ENCODE data around the gene PYDC2.

DNA sequence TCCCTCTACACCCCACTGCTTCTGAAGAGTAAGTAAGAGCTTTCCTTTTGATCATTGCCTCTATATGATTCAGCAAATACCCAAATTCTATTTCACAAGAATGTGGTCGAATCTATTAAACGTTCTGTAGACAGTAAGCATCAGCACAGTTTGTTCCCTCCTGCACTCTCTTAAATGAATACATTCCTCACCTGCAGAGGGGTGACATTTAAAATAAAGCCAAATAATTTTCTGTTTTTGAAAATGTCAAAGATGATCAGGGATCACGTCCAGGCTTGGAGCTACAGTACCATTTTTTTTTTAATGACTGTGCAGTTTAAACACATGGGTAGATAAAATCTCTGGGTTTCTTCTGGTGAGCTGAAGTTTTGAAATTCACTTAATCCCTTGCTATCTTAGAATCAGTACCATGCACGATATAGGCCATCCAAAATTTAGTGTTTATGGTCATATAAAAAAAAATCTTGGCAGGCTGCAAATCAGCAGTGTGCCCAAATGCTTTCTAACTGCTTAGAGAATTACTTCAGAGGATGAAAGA lies 12.8 kb downstream of the PYDC2 start:
- TF ChIP-seq, protein P1, sequence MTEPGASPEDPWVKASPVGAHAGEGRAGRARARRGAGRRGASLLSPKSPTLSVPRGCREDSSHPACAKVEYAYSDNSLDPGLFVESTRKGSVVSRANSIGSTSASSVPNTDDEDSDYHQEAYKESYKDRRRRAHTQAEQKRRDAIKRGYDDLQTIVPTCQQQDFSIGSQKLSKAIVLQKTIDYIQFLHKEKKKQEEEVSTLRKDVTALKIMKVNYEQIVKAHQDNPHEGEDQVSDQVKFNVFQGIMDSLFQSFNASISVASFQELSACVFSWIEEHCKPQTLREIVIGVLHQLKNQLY (CRISPR knock-in tag; IDR thresholded peaks at IDR 0.05): no peak
- TF ChIP-seq JUN (CRISPR knock-in tag; IDR thresholded peaks at IDR 0.05) (no peak), MYBL2 (CRISPR knock-in tag; IDR thresholded peaks at IDR 0.05) (no peak), ZBTB21 (CRISPR knock-in tag; IDR thresholded peaks at IDR 0.05; ENCODE audit: borderline replicate concordance) (no peak), ZBTB43 (CRISPR knock-in tag; IDR thresholded peaks at IDR 0.05) (no peak)
- TF ChIP-seq, protein P2, sequence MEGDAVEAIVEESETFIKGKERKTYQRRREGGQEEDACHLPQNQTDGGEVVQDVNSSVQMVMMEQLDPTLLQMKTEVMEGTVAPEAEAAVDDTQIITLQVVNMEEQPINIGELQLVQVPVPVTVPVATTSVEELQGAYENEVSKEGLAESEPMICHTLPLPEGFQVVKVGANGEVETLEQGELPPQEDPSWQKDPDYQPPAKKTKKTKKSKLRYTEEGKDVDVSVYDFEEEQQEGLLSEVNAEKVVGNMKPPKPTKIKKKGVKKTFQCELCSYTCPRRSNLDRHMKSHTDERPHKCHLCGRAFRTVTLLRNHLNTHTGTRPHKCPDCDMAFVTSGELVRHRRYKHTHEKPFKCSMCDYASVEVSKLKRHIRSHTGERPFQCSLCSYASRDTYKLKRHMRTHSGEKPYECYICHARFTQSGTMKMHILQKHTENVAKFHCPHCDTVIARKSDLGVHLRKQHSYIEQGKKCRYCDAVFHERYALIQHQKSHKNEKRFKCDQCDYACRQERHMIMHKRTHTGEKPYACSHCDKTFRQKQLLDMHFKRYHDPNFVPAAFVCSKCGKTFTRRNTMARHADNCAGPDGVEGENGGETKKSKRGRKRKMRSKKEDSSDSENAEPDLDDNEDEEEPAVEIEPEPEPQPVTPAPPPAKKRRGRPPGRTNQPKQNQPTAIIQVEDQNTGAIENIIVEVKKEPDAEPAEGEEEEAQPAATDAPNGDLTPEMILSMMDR (IDR thresholded peaks at IDR 0.05): no peak
- TF ChIP-seq, protein P3, sequence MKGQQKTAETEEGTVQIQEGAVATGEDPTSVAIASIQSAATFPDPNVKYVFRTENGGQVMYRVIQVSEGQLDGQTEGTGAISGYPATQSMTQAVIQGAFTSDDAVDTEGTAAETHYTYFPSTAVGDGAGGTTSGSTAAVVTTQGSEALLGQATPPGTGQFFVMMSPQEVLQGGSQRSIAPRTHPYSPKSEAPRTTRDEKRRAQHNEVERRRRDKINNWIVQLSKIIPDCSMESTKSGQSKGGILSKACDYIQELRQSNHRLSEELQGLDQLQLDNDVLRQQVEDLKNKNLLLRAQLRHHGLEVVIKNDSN (CRISPR knock-in tag; IDR thresholded peaks at IDR 0.05): no peak
